ENCODE data around the gene NRXN3.

DNA sequence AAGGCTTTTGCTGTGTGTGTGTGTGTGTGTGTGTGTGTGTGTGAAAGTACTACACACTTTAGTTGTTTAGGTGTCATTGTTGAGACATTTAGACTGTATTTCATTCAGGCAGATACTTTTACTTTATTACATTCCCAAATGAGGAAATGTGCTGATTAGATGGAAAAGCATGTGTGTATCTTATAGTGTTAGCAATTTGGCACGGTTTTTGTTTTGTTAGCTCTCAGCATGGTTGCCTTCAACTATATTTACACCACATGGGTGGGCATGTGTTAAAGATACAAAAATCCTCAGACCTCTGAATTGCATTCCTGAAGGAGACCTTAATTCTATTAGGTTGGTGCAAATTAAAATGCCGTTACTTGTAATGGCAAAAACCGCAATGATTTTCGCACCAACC lies 1161.7 kb downstream of the NRXN3 start:
- TF ChIP-seq, protein P1, sequence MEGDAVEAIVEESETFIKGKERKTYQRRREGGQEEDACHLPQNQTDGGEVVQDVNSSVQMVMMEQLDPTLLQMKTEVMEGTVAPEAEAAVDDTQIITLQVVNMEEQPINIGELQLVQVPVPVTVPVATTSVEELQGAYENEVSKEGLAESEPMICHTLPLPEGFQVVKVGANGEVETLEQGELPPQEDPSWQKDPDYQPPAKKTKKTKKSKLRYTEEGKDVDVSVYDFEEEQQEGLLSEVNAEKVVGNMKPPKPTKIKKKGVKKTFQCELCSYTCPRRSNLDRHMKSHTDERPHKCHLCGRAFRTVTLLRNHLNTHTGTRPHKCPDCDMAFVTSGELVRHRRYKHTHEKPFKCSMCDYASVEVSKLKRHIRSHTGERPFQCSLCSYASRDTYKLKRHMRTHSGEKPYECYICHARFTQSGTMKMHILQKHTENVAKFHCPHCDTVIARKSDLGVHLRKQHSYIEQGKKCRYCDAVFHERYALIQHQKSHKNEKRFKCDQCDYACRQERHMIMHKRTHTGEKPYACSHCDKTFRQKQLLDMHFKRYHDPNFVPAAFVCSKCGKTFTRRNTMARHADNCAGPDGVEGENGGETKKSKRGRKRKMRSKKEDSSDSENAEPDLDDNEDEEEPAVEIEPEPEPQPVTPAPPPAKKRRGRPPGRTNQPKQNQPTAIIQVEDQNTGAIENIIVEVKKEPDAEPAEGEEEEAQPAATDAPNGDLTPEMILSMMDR (IDR thresholded peaks at IDR 0.05), result no peak
- TF ChIP-seq EZH2 (IDR thresholded peaks at IDR 0.05) (no peak), EZH2phosphoT487 (IDR thresholded peaks at IDR 0.05) (no peak)
